IPS-18a (cell line): ENCODE data around the gene KRTAP10-7.
"Not testable (repeated sequence)": the region's sequence is repeated elsewhere in the genome, so short reads cannot be mapped to it uniquely, and the experiment has no call there.

ENCODE experiments used
- H3K27ac ChIP-seq: one replicate; pipeline ENCODE4 v1.5.1; 2013; ENCODE audit warnings: low read length
- H3K27me3 ChIP-seq: one replicate; pipeline ENCODE4 v1.6.1; 2013; ENCODE audit warnings: mild to moderate bottlenecking, low read length; ENCODE audit not compliant: control insufficient read depth, insufficient read depth
- H3K36me3 ChIP-seq: one replicate; pipeline ENCODE4 v1.6.1; 2013; ENCODE audit warnings: low read depth, low read length; ENCODE audit not compliant: control insufficient read depth
- H3K4me1 ChIP-seq: one replicate; pipeline ENCODE4 v1.6.1; 2013; ENCODE audit warnings: low read depth, low read length; ENCODE audit not compliant: control insufficient read depth
- H3K4me3 ChIP-seq: one replicate; pipeline ENCODE4 v1.5.1; 2013; ENCODE audit warnings: low read length
- H3K9ac ChIP-seq: one replicate; pipeline ENCODE4 v1.6.1; 2013; ENCODE audit warnings: mild to moderate bottlenecking, low read length, moderate library complexity
- H3K9me3 ChIP-seq: one replicate; pipeline ENCODE4 v1.6.1; 2013; ENCODE audit warnings: low read depth, low read length; ENCODE audit not compliant: control insufficient read depth

KRTAP10-7 gene

GRCh38 chr21:44610157-44610843, 9.9 kb downstream of the KRTAP10-7 start:
- not testable (repeated sequence) for H3K4me3 ChIP-seq, H3K27me3 ChIP-seq, H3K36me3 ChIP-seq, H3K4me1 ChIP-seq, H3K9ac ChIP-seq, H3K27ac ChIP-seq, H3K9me3 ChIP-seq

GRCh38 chr21:44611551-44611950, 11.2 kb downstream of the KRTAP10-7 start:
- no peaks in the 10 kb centered on the region for H3K36me3 ChIP-seq
- H3K9ac ChIP-seq, result no peak overlapping the region
- H3K4me1 ChIP-seq, result no peaks in the 10 kb centered on the region
- no peak overlapping the region for H3K27ac ChIP-seq
- H3K9me3 ChIP-seq, result peaks cover 4% of the 10 kb centered on the region
- H3K4me3 ChIP-seq, result no peak overlapping the region
- no peaks in the 10 kb centered on the region for H3K27me3 ChIP-seq

DNA sequence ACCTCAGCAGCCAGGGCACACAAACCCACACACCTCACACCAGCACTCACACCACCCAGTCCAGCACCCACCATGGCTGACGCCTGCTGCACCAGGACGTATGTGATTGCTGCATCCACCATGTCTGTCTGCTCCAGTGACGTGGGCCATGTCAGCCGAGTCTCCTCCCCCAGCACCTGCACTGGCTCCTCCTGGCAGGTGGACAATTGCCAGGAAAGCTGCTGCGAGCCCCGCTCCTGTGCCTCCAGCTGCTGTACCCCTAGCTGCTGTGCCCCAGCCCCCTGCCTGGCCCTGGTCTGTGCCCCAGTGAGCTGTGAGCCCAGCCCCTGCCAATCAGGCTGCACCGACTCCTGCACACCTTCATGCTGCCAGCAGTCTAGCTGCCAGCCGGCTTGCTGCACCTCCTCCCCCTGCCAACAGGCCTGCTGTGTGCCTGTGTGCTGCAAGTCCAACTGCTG, 11.7 kb downstream of the KRTAP10-7 start, which contains the start of gene KRTAP10-8:
KRTAP10-8 (plus strand) TSS at position 51 of the 458 bp plus-strand sequence; CDS start at position 73, 22 bp downstream.
- Histone ChIP-seq H3K27ac (no peak within 1 kb of the TSS), H3K9me3 (peaks cover 4% of the 10 kb centered on the region), H3K4me1 (no peaks in the 10 kb centered on the region), H3K9ac (no peak within 1 kb of the TSS), H3K27me3 (no peaks in the 10 kb centered on the region), H3K4me3 (no peak within 1 kb of the TSS), H3K36me3 (no peaks in the 10 kb centered on the region)

DNA sequence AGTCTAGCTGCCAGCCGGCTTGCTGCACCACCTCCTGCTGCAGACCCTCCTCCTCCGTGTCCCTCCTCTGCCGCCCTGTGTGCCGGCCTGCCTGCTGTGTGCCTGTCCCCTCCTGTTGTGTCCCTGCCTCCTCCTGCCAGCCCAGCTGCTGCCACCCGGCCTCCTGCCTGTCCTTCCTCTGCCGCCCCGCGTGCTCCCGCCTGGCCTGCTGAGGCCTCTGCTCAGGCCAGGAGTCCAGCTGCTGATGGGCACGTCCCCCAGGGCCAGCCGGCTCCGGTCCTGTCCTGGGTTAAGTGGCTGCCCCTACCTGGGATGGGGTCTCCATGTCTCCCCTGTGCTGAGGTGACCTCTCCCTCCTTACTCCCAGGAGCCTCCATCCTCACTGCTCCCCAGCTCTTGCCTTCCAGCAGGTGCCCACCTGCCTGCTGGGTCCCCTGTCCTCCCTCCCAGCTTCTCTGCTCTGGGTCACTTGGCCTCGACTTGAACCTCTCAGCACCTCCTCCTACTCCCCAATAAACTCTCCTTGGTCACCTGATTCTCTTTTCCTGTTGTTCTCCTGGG, 12.4 kb downstream of the KRTAP10-7 start:
- no peaks in the 10 kb centered on the region for H3K4me1 ChIP-seq
- H3K27ac ChIP-seq, result no peak overlapping the region
- no peaks in the 10 kb centered on the region for H3K36me3 ChIP-seq
- H3K9ac ChIP-seq, result no peak overlapping the region
- no peaks in the 10 kb centered on the region for H3K27me3 ChIP-seq
- no peak overlapping the region for H3K4me3 ChIP-seq
- peaks cover 4% of the 10 kb centered on the region for H3K9me3 ChIP-seq

DNA sequence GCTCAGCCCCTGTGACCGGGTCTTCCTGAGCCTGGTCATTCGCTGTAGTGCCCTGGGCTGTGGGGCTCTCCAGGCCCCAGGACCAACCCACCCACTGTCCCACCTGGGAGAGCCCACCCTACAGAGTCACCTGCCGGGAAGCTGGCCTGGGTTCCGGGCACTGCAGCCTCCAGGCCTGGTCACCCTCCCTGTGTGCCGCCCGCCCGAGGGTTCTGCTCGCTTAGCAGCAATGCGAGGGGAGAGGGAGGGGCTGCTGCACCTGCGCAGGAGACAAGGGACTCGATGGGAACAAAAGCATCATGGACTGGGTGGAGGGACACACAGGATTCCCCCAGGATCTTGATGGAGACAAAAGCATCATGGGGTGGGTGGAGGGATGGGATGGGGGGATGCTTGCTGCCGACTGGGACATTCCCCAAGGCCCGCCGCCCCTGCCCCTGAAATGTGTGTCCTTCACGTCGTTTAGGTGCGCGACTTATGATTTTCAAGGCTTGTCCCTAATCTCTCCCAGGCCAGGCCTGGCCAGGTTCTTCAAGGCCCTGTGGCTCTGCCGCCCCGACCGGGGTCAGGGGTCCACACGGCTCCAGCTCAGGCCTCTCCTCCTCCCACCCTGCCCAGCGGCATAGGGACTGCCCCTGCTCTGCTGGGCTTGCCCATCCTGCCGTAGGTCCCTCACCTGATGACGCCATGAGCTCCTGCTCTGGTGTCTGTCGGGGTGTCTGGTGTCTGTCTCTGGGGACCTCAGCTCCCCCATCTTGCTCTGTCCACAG, 13.2 kb downstream of the KRTAP10-7 start:
- no peaks in the 10 kb centered on the region for H3K36me3 ChIP-seq
- no peak overlapping the region for H3K9ac ChIP-seq
- no peak overlapping the region for H3K27ac ChIP-seq
- H3K4me3 ChIP-seq, result no peak overlapping the region
- H3K27me3 ChIP-seq, result no peaks in the 10 kb centered on the region
- peaks cover 4% of the 10 kb centered on the region for H3K9me3 ChIP-seq
- no peaks in the 10 kb centered on the region for H3K4me1 ChIP-seq

DNA sequence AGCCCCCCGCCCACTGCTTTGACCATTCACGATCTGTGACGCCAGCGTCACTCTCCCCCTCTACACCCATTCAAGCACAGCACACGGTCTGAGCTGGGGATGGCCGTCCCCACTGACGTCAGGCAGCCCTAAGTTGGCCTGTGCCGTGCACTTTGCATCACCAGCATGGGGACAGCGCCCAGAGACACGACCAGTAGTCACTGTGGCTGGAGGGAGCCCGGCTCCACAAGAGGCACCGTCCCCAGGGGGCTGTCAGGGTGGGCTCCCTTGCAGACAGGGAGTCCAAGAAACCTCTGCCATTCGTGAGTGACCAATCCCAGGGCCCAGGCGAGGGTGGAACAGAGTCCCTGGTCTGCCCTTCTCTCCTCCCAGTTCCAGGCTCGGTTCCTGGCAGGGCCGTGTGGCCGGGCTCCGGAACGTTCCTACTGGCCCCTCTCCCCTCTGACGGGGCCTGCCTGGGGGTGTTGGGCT, 13.8 kb downstream of the KRTAP10-7 start:
- Histone ChIP-seq H3K36me3 (no peaks in the 10 kb centered on the region), H3K27ac (no peak overlapping the region), H3K9me3 (peaks cover 4% of the 10 kb centered on the region), H3K27me3 (no peaks in the 10 kb centered on the region), H3K9ac (no peak overlapping the region), H3K4me1 (no peaks in the 10 kb centered on the region), H3K4me3 (no peak overlapping the region)

GRCh38 chr21:44614961-44615391, 14.6 kb downstream of the KRTAP10-7 start:
- Histone ChIP-seq H3K9me3 (peaks cover 4% of the 10 kb centered on the region), H3K27ac (no peak overlapping the region), H3K9ac (no peak overlapping the region), H3K4me1 (no peaks in the 10 kb centered on the region), H3K36me3 (no peaks in the 10 kb centered on the region), H3K4me3 (no peak overlapping the region), H3K27me3 (no peaks in the 10 kb centered on the region)

DNA sequence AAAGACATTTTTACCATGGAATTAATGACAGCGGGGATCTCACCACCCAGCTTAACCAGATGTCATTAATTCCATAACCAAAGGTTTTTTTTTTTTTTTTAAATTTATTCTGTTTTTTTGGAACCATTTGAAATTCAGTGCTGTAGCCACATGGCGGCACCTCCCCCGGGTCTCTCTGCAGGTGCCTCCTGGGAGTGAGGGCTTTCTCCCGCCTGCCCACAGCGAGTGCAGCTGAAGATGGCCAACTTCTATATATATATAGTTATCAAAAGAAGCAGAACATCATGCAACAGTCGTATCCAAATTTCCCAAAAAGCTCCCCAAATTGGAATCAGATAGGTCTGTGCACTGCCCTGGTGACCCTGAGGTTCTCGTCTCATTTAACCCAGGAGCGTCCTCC, 15.1 kb downstream of the KRTAP10-7 start:
- peaks cover 4% of the 10 kb centered on the region for H3K9me3 ChIP-seq
- H3K9ac ChIP-seq, result no peak overlapping the region
- H3K4me1 ChIP-seq, result no peaks in the 10 kb centered on the region
- H3K4me3 ChIP-seq, result no peak overlapping the region
- H3K27ac ChIP-seq, result no peak overlapping the region
- no peaks in the 10 kb centered on the region for H3K36me3 ChIP-seq
- no peaks in the 10 kb centered on the region for H3K27me3 ChIP-seq

GRCh38 chr21:44615911-44616590, 15.7 kb downstream of the KRTAP10-7 start:
- H3K27me3 ChIP-seq, result no peaks in the 10 kb centered on the region
- H3K4me1 ChIP-seq, result no peaks in the 10 kb centered on the region
- H3K36me3 ChIP-seq, result no peaks in the 10 kb centered on the region
- H3K4me3 ChIP-seq, result no peak overlapping the region
- peaks cover 4% of the 10 kb centered on the region for H3K9me3 ChIP-seq
- no peak overlapping the region for H3K27ac ChIP-seq
- H3K9ac ChIP-seq, result no peak overlapping the region

DNA sequence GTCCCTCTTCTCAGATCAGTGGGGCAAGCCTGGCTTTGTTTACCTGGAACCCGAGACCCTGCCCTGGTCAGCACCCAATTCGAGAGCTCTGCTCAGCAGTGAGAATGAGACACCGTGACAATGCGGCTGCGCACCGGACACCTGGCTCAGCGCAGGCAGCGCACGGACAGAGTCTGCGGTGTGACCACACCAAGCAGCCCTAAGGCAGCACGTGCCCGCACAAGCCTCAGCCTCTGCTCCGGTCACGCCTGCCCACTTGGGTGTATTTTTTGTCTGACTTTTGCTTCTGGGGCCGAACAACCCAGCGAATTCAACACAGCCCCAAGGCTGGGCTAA, 16.2 kb downstream of the KRTAP10-7 start:
- H3K27ac ChIP-seq, result no peak overlapping the region
- no peaks in the 10 kb centered on the region for H3K4me1 ChIP-seq
- H3K9me3 ChIP-seq, result peaks cover 1% of the 10 kb centered on the region
- no peak overlapping the region for H3K9ac ChIP-seq
- no peaks in the 10 kb centered on the region for H3K36me3 ChIP-seq
- H3K27me3 ChIP-seq, result no peaks in the 10 kb centered on the region
- no peak overlapping the region for H3K4me3 ChIP-seq

- Histone ChIP-seq H3K9me3 (no peaks in the 10 kb centered on the region), H3K9ac (no peak overlapping the region), H3K4me3 (no peak overlapping the region), H3K36me3 (no peaks in the 10 kb centered on the region), H3K4me1 (no peaks in the 10 kb centered on the region), H3K27me3 (no peaks in the 10 kb centered on the region), H3K27ac (no peak overlapping the region)
Measured at GRCh38 chr21:44617071-44617501, 16.7 kb downstream of the KRTAP10-7 start.
